B cell (primary cell): ENCODE data around the gene FOXN3. TPM values are rescaled to one million over a fixed set of nuclear protein-coding genes. Genes with fewer than 3 reads are reported as not detected.

Experiments used
- ATAC-seq: fragments of 200-7000 bp; cut with Tn5 transposase; one replicate; pipeline ENCODE4 v1.10.0; 2021; ENCODE audit warnings: low read depth, mild to moderate bottlenecking, moderate number of reproducible peaks, moderate library complexity
- CTCF ChIA-PET: fragments of 350-600 bp; sonication (Branson Sonifier 250); formaldehyde crosslinking; loops from one replicate; lab custom pipeline; 2021; ENCODE audit warnings: antibody characterized with exemption, inconsistent platforms; lab: Charles Lee
- POLR2A ChIA-PET: fragments of 350-600 bp; sonication (Branson Sonifier 250); formaldehyde crosslinking; loops from one replicate; lab custom pipeline; 2021; ENCODE audit warnings: antibody characterized with exemption; lab: Charles Lee
- DNase-seq: peaks from one replicate; pipeline ENCODE4 v3.0.0; 2013
- H2AFZ ChIP-seq: 2 replicates; pipeline ENCODE4 v1.6.1; 2012; ENCODE audit warnings: mild to moderate bottlenecking, low read depth, low read length; ENCODE audit not compliant: insufficient read depth, poor library complexity, severe bottlenecking
- H3K27ac ChIP-seq, 2 donors: 1 replicate in 1 of 2; 2 replicates in 1 of 2; pipeline ENCODE4 v1.5.1; 2012 to 2013; ENCODE audit warnings: low read length in 2 of 2, mild to moderate bottlenecking in 2 of 2, moderate library complexity in 1 of 2
- H3K27me3 ChIP-seq, 4 experiments: fragments of 200-600 bp in 1 of 4; sonication (generic) in 1 of 4; replicated peaks in 1 of 4; 1 replicate in 2 of 4; 2 replicates in 2 of 4; pipeline versions ENCODE4 v1.6.1 to v1.7.0; 2013 to 2016; ENCODE audit warnings: low read length in 3 of 4, mild to moderate bottlenecking in 2 of 4, mixed read lengths in 1 of 4, moderate library complexity in 1 of 4; ENCODE audit not compliant: insufficient read depth in 4 of 4, control insufficient read depth in 3 of 4; ENCODE audit errors: control extremely low read depth in 1 of 4
- H3K36me3 ChIP-seq, 2 experiments: replicated peaks in 1 of 2; 1 replicate in 1 of 2; 2 replicates in 1 of 2; pipeline versions ENCODE4 v1.6.1 to v1.7.1; 2013; ENCODE audit warnings: low read length in 1 of 2; ENCODE audit not compliant: insufficient read depth in 2 of 2, control insufficient read depth in 1 of 2; ENCODE audit errors: control extremely low read depth in 1 of 2, extremely low read depth in 1 of 2
- H3K4me1 ChIP-seq, 2 donors: fragments of 200-600 bp in 1 of 2; sonication (generic) in 1 of 2; 1 replicate in 1 of 2; 2 replicates in 1 of 2; pipeline versions ENCODE4 v1.5.1 to v1.6.1; 2013 to 2017; ENCODE audit warnings: low read length in 2 of 2; ENCODE audit not compliant: control insufficient read depth in 2 of 2, insufficient read depth in 2 of 2
- H3K4me2 ChIP-seq: replicated peaks from 2 replicates; pipeline ENCODE3; 2012; ENCODE audit warnings: mild to moderate bottlenecking, low read depth, low read length; ENCODE audit not compliant: poor library complexity, severe bottlenecking
- H3K4me3 ChIP-seq, 5 experiments: fragments of 200-600 bp in 1 of 5; sonication (generic) in 1 of 5; 1 replicate in 3 of 5; 2 replicates in 2 of 5; pipeline versions ENCODE4 v1.5.1 to v1.7.0; 2011 to 2016; ENCODE audit warnings: low read length in 4 of 5, mild to moderate bottlenecking in 4 of 5, low read depth in 2 of 5, control low read depth in 1 of 5, moderate library complexity in 1 of 5; ENCODE audit not compliant: insufficient read depth in 1 of 5; ENCODE audit errors: control extremely low read depth in 1 of 5, extremely low read depth in 1 of 5
- H3K79me2 ChIP-seq: fragments of 200-600 bp; sonication (generic); one replicate; pipeline ENCODE4 v1.6.0; 2016; ENCODE audit warnings: low read length; ENCODE audit not compliant: control insufficient read depth, insufficient read depth
- H3K9ac ChIP-seq: fragments of 200-600 bp; sonication (generic); 2 replicates; pipeline ENCODE4 v1.6.1; 2017; ENCODE audit warnings: mild to moderate bottlenecking, low read length, moderate library complexity
- H3K9me3 ChIP-seq, 3 donors: one replicate each; pipeline versions ENCODE4 v1.6.1 to v1.7.1; 2013; ENCODE audit warnings: low read length in 2 of 3; ENCODE audit not compliant: control insufficient read depth in 2 of 3, insufficient read depth in 1 of 3; ENCODE audit errors: control extremely low read depth in 1 of 3
- H4K20me1 ChIP-seq: 2 replicates; pipeline ENCODE4 v1.6.0; 2012; ENCODE audit warnings: mild to moderate bottlenecking, low read length; ENCODE audit not compliant: insufficient read depth, control insufficient read depth, poor library complexity, severe bottlenecking
- H3K27ac Mint-ChIP-seq: one replicate; pipeline ENCODE4 v1.8.0; 2021; ENCODE audit warnings: mixed read lengths
- H3K27me3 Mint-ChIP-seq: one replicate; pipeline ENCODE4 v1.8.0; 2021; ENCODE audit warnings: mixed read lengths
- H3K4me1 Mint-ChIP-seq: one replicate; pipeline ENCODE4 v1.8.0; 2021; ENCODE audit warnings: mixed read lengths
- H3K4me3 Mint-ChIP-seq: one replicate; pipeline ENCODE4 v1.8.0; 2021; ENCODE audit warnings: mixed read lengths
- H3K9me3 Mint-ChIP-seq: one replicate; pipeline ENCODE4 v1.8.0; 2022; ENCODE audit warnings: mixed read lengths; ENCODE audit not compliant: insufficient read depth
- EZH2 ChIP-seq: IDR thresholded peaks from 2 replicates; pipeline ENCODE4 v1.6.1; 2012; ENCODE audit warnings: borderline replicate concordance, low read depth, mild to moderate bottlenecking, moderate library complexity, low read length; ENCODE audit not compliant: insufficient read depth, poor library complexity, severe bottlenecking
- whole genome bisulfite sequencing: methylation state at CpG from one replicate; pipeline ENCODE4 v1.1.5; 2013; ENCODE audit warnings: missing lambda C conversion rate; ENCODE audit not compliant: insufficient coverage; 5-methylcytosine and 5-hydroxymethylcytosine counted together
- intact Hi-C: fragments of 100-400 bp; cut with micrococcal nuclease; formaldehyde crosslinking; loops from one replicate; pipeline ENCODE4 v1.10.0; 2022
- polyA plus RNA-seq: library from polyadenylated mRNA; depleted of rRNA; stranded (reverse); fragments of >200 nt; gene quantifications from 2 replicates; pipeline ENCODE4 v1.2.3, GENCODE V29; 2012
- total RNA-seq, 2 donors: library from RNA; stranded (reverse); fragments of 120-200 nt in 1 of 2; gene quantifications; 1 replicate in 1 of 2; 2 replicates in 1 of 2; pipeline versions ENCODE4 v1.2.3 to v1.2.4, GENCODE V29; 2013 to 2022
- TF ChIP-seq, protein P1 (sequence below): fragments of 200-600 bp; IDR thresholded peaks from one replicate; pipeline ENCODE4 v1.8.0; 2022; ENCODE audit warnings: antibody characterized with exemption, mild to moderate bottlenecking

Gene FOXN3
- total and polyA plus RNA-seq, 2 donors (not counting 1 experiment from before 2014, with no cell fraction given), result 80.6 to 98.2 TPM

- TF ChIP-seq, protein P1, sequence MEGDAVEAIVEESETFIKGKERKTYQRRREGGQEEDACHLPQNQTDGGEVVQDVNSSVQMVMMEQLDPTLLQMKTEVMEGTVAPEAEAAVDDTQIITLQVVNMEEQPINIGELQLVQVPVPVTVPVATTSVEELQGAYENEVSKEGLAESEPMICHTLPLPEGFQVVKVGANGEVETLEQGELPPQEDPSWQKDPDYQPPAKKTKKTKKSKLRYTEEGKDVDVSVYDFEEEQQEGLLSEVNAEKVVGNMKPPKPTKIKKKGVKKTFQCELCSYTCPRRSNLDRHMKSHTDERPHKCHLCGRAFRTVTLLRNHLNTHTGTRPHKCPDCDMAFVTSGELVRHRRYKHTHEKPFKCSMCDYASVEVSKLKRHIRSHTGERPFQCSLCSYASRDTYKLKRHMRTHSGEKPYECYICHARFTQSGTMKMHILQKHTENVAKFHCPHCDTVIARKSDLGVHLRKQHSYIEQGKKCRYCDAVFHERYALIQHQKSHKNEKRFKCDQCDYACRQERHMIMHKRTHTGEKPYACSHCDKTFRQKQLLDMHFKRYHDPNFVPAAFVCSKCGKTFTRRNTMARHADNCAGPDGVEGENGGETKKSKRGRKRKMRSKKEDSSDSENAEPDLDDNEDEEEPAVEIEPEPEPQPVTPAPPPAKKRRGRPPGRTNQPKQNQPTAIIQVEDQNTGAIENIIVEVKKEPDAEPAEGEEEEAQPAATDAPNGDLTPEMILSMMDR, result no peak
- no peak for TF ChIP-seq EZH2
- H3K4me1 ChIP-seq, result peaks cover 24 to 35% of the 10 kb centered on the region in 2 donors
- H3K79me2 ChIP-seq, result peaks cover 8% of the 10 kb centered on the region
- ATAC-seq (no peak), DNase-seq (no peak)
- no peak overlapping the region for H3K4me3 ChIP-seq
- no peak overlapping the region for H2AFZ ChIP-seq
- no peaks in the 10 kb centered on the region for H3K9me3 Mint-ChIP-seq
- 75% methylated on average over 4 of the region's 5 CpGs for WGBS
- no peak overlapping the region for H3K27ac Mint-ChIP-seq
- H3K27me3 Mint-ChIP-seq, result no peaks in the 10 kb centered on the region
- no peak overlapping the region for H3K27ac ChIP-seq
- intact Hi-C loops, result no loop called here
- no peak overlapping the region for H3K4me3 Mint-ChIP-seq
- H3K36me3 ChIP-seq, result peaks cover 0 to 5% of the 10 kb centered on the region in 2 experiments
- H3K9ac ChIP-seq, result no peak overlapping the region
- peaks cover 0 to 14% (median 6%) of the 10 kb centered on the region in 3 donors for H3K9me3 ChIP-seq
- ChIA-PET POLR2A (interaction anchor here (0.6 kb wide), 1 partner anchor 32 kb away, joined by 9 read pairs; no protein-coding TSS in a partner anchor), CTCF (interaction anchor here (1.0 kb wide), 1 partner anchor 36 kb away, joined by 3 read pairs; no protein-coding TSS in a partner anchor)
- no peaks in the 10 kb centered on the region for H4K20me1 ChIP-seq
- H3K4me2 ChIP-seq, result no peak overlapping the region
- H3K27me3 ChIP-seq, result no peaks in the 10 kb centered on the region
- H3K4me1 Mint-ChIP-seq, result peaks cover 55% of the 10 kb centered on the region
Measured at GRCh38 chr14:89465876-89466275, 48.8 kb upstream of the FOXN3 start.

- 92% methylated on average over 2 of the region's 3 CpGs for WGBS
- H3K4me1 ChIP-seq, result peaks cover 32 to 46% of the 10 kb centered on the region in 2 donors
Measured at GRCh38 chr14:89461256-89461655, 44.2 kb upstream of the FOXN3 start.

More at GRCh38 chr14:89461256-89461655, 44.2 kb upstream of the FOXN3 start:
- Histone ChIP-seq H4K20me1 (no peaks in the 10 kb centered on the region), H3K79me2 (peaks cover 38% of the 10 kb centered on the region), H3K27me3 (no peaks in the 10 kb centered on the region), H3K9me3 (peaks cover 0 to 14% (median 6%) of the 10 kb centered on the region in 3 donors), H3K4me2 (no peak overlapping the region), H3K36me3 (peaks cover 0 to 3% of the 10 kb centered on the region in 2 experiments), H2AFZ (no peak overlapping the region), H3K27ac (no peak overlapping the region), H3K4me3 (no peak overlapping the region), H3K9ac (no peak overlapping the region)
- ChIA-PET POLR2A (interaction anchor here (0.6 to 0.7 kb wide), 2 partner anchors 37 to 153 kb away, joined by 5 to 6 read pairs; no protein-coding TSS in a partner anchor), CTCF (interaction anchor here (0.9 kb wide), 1 partner anchor 12 kb away, joined by 3 read pairs; no protein-coding TSS in a partner anchor)
- intact Hi-C loops, result loop anchor here (5.0 kb wide), 1 partner anchor 44 kb away; the partner anchor contains the start of gene FOXN3
- Mint-ChIP-seq H3K27ac (no peak overlapping the region), H3K9me3 (no peaks in the 10 kb centered on the region), H3K4me3 (no peak overlapping the region), H3K4me1 (peaks cover 59% of the 10 kb centered on the region), H3K27me3 (no peaks in the 10 kb centered on the region)
- DNase-seq, result no peak
- ATAC-seq, result no peak
- TF ChIP-seq, protein P1, result no peak
- TF ChIP-seq EZH2, result no peak
